SKM-1 treated with dmso at 0.1 percent for 144 hours (cell line): ENCODE results near the gene ZFAND3.

Experiments
- DNase-seq: peaks from one replicate; lab custom pipeline; 2025; ENCODE audit not compliant: unreplicated experiment; lab: John Stamatoyannopoulos, UW

Gene ZFAND3

GRCh38 chr6:38179300-38179699 is 359.8 kb downstream of the ZFAND3 start:
- DNase-seq, result no peak

GRCh38 chr6:38179794-38180430 is 360.4 kb downstream of the ZFAND3 start:
- DNase-seq, result no peak

GRCh38 chr6:38180586-38180985 is 361.1 kb downstream of the ZFAND3 start:
- DNase-seq, result no peak

- no peak for DNase-seq
These were observed 362.9 kb downstream of the ZFAND3 start for GRCh38 chr6:38182426-38182825.

- no peak for DNase-seq
These were observed 364.5 kb downstream of the ZFAND3 start for GRCh38 chr6:38183856-38184584.

GRCh38 chr6:38184585-38185080 is 365.1 kb downstream of the ZFAND3 start:
- no peak for DNase-seq

GRCh38 chr6:38185244-38185643 is 365.7 kb downstream of the ZFAND3 start:
- DNase-seq, result no peak

GRCh38 chr6:38185752-38186151 is 366.2 kb downstream of the ZFAND3 start:
- DNase-seq, result no peak

GRCh38 chr6:38187325-38187724 is 367.8 kb downstream of the ZFAND3 start:
- DNase-seq, result no peak

- DNase-seq, result no peak
These were observed 368.5 kb downstream of the ZFAND3 start for GRCh38 chr6:38187811-38188590.

GRCh38 chr6:38188677-38189335 is 369.3 kb downstream of the ZFAND3 start:
- no peak for DNase-seq

- no peak for DNase-seq
These were observed 371.9 kb downstream of the ZFAND3 start for GRCh38 chr6:38191418-38191817.

- DNase-seq, result no peak
These were observed 372.5 kb downstream of the ZFAND3 start for GRCh38 chr6:38192011-38192410.

GRCh38 chr6:38192487-38192886 is 373.0 kb downstream of the ZFAND3 start:
- DNase-seq, result no peak

- no peak for DNase-seq
These were observed 373.5 kb downstream of the ZFAND3 start for GRCh38 chr6:38193051-38193450.

- DNase-seq, result no peak
These were observed 374.2 kb downstream of the ZFAND3 start for GRCh38 chr6:38193481-38194281.

- DNase-seq, result no peak
These were observed 374.7 kb downstream of the ZFAND3 start for GRCh38 chr6:38194282-38194572.

GRCh38 chr6:38194589-38194988 is 375.1 kb downstream of the ZFAND3 start:
- DNase-seq, result no peak

GRCh38 chr6:38195113-38195635 is 375.6 kb downstream of the ZFAND3 start:
- no peak for DNase-seq

- DNase-seq, result no peak
These were observed 378.7 kb downstream of the ZFAND3 start for GRCh38 chr6:38198219-38198618.
